ENCODE data around the gene C11orf91.

GRCh38 chr11:33659370-33660139 is 41.1 kb downstream of the C11orf91 start:
- no peak for TF ChIP-seq CTCF (conservative IDR thresholded peaks at IDR 0.05; ENCODE audit: low read depth, low read length)
- no peak for TF ChIP-seq EZH2 (IDR thresholded peaks at IDR 0.05; ENCODE audit: borderline replicate concordance, low read depth, low read length, poor library complexity, severe bottlenecking)
